DND-41 (cell line): Measurements from ENCODE around the gene GADD45GIP1.

Experiments
- ATAC-seq: fragments of 200-7000 bp; cut with Tn5 transposase; 3 replicates; pipeline ENCODE4 v1.9.1; 2021; ENCODE audit warnings: low read depth; ENCODE audit not compliant: insufficient read depth
- DNase-seq: peaks from one replicate; pipeline ENCODE4 v3.0.0-alpha.2; 2020
- H2AFZ ChIP-seq: 2 replicates; pipeline ENCODE4 v1.6.0; 2012; ENCODE audit warnings: low read depth, low read length
- H3K27ac ChIP-seq: 2 replicates; pipeline ENCODE4 v1.5.1; 2012; ENCODE audit warnings: low read length, inconsistent platforms
- H3K27me3 ChIP-seq: fragments of 200-600 bp; sonication (generic); 2 replicates; pipeline ENCODE4 v1.6.0; 2012; ENCODE audit warnings: low read length, mild to moderate bottlenecking, inconsistent platforms; ENCODE audit not compliant: insufficient read depth, poor library complexity
- H3K36me3 ChIP-seq: 2 replicates; pipeline ENCODE4 v1.5.1; 2012; ENCODE audit warnings: low read length, inconsistent platforms; ENCODE audit not compliant: insufficient read depth
- H3K4me1 ChIP-seq: 2 replicates; pipeline ENCODE4 v1.5.1; 2012; ENCODE audit warnings: mild to moderate bottlenecking, low read length; ENCODE audit not compliant: insufficient read depth
- H3K4me2 ChIP-seq: 2 replicates; pipeline ENCODE4 v1.6.0; 2012; ENCODE audit warnings: mild to moderate bottlenecking, moderate library complexity, low read length, inconsistent platforms; ENCODE audit not compliant: insufficient read depth
- H3K4me3 ChIP-seq, 2 experiments: fragments of 200-600 bp in 1 of 2; shearing (Covaris generic) in 1 of 2; 2 replicates each; pipeline ENCODE4 v1.5.1; 2012 to 2016; ENCODE audit warnings: inconsistent platforms in 2 of 2, low read length in 2 of 2, mild to moderate bottlenecking in 2 of 2, low read depth in 1 of 2, moderate library complexity in 1 of 2
- H3K79me2 ChIP-seq: 2 replicates; pipeline ENCODE4 v1.6.0; 2012; ENCODE audit warnings: low read length, inconsistent platforms; ENCODE audit not compliant: insufficient read depth
- H3K9ac ChIP-seq: 2 replicates; pipeline ENCODE4 v1.6.0; 2012; ENCODE audit warnings: low read depth, mild to moderate bottlenecking, inconsistent platforms, low read length, moderate library complexity
- H3K9me3 ChIP-seq: 2 replicates; pipeline ENCODE4 v1.5.1; 2012; ENCODE audit warnings: low read length, moderate library complexity, mild to moderate bottlenecking, inconsistent platforms; ENCODE audit not compliant: insufficient read depth, severe bottlenecking
- H4K20me1 ChIP-seq: 2 replicates; pipeline ENCODE4 v1.6.0; 2012; ENCODE audit warnings: low read length; ENCODE audit not compliant: insufficient read depth
- CTCF ChIP-seq: IDR thresholded peaks from 2 replicates; pipeline ENCODE4 v1.5.1; 2012; ENCODE audit warnings: borderline replicate concordance, low read length, moderate library complexity, mild to moderate bottlenecking; ENCODE audit not compliant: poor library complexity, severe bottlenecking; ENCODE audit errors: extremely low read depth
- EZH2 ChIP-seq: IDR thresholded peaks from 3 replicates; pipeline ENCODE4 v1.6.1; 2012; ENCODE audit warnings: borderline replicate concordance, low read depth, mild to moderate bottlenecking, moderate library complexity, low read length, inconsistent platforms; ENCODE audit not compliant: severe bottlenecking

GADD45GIP1 gene

GRCh38 chr19:12946731-12947496, 10.1 kb downstream of the GADD45GIP1 start:
- H3K9me3 ChIP-seq = no peaks in the 10 kb centered on the region
- H3K9ac ChIP-seq = peak overlapping the region; percentile 67
- TF ChIP-seq CTCF = no peak
- no peak for TF ChIP-seq EZH2
- H3K27me3 ChIP-seq = no peaks in the 10 kb centered on the region
- peak overlapping the region; percentile 80 for H3K4me2 ChIP-seq
- ATAC-seq (no peak), DNase-seq (no peak)
- peaks cover 41% of the 10 kb centered on the region; the same call in 1 of the 2 replicates for H4K20me1 ChIP-seq
- peak overlapping the region; percentile 84 for H3K27ac ChIP-seq
- peak overlapping the region; percentile 50 to 69; a peak in 3 of 4 replicates for H3K4me3 ChIP-seq
- H3K36me3 ChIP-seq = peaks cover 85% of the 10 kb centered on the region
- no peak overlapping the region for H2AFZ ChIP-seq
- peaks cover 55% of the 10 kb centered on the region for H3K4me1 ChIP-seq
- H3K79me2 ChIP-seq = peaks cover 72% of the 10 kb centered on the region

- peaks cover 44% of the 10 kb centered on the region; the same call in 1 of the 2 replicates for H4K20me1 ChIP-seq
- H2AFZ ChIP-seq = no peak overlapping the region
- H3K36me3 ChIP-seq = peaks cover 87% of the 10 kb centered on the region
- H3K4me3 ChIP-seq = peak overlapping the region; percentile 50 to 69; a peak in 3 of 4 replicates
- peaks cover 76% of the 10 kb centered on the region for H3K79me2 ChIP-seq
- H3K9ac ChIP-seq = peak overlapping the region; percentile 67
- peak; percentile 69 for DNase-seq
- H3K4me1 ChIP-seq = peaks cover 62% of the 10 kb centered on the region
- H3K4me2 ChIP-seq = peak overlapping the region; percentile 80
- no peak for TF ChIP-seq EZH2
- TF ChIP-seq CTCF = no peak
- H3K27me3 ChIP-seq = no peaks in the 10 kb centered on the region
- H3K9me3 ChIP-seq = no peaks in the 10 kb centered on the region
- H3K27ac ChIP-seq = peak overlapping the region; percentile 84
- peak; percentile 69 for ATAC-seq
Observed at GRCh38 chr19:12946092-12946721, 10.8 kb downstream of the GADD45GIP1 start.

GRCh38 chr19:12945479-12946091, 11.4 kb downstream of the GADD45GIP1 start, which contains the start of gene RAD23A:
Gene RAD23A, plus strand, starts transcription at chr19:12945862. Its CDS starts 87 bp downstream, at chr19:12945949.
- Histone ChIP-seq H3K4me2 (peak within 1 kb of the TSS; percentile 80), H3K27me3 (no peaks in the 10 kb centered on the region), H3K36me3 (peaks cover 87% of the 10 kb centered on the region), H2AFZ (peak within 1 kb of the TSS; percentile 57), H3K4me3 (peak within 1 kb of the TSS; percentile 50 to 69; a peak in 3 of 4 replicates), H3K4me1 (peaks cover 68% of the 10 kb centered on the region), H3K27ac (peak within 1 kb of the TSS; percentile 84), H3K9me3 (no peaks in the 10 kb centered on the region), H3K79me2 (peaks cover 76% of the 10 kb centered on the region), H3K9ac (peak within 1 kb of the TSS; percentile 67), H4K20me1 (peaks cover 50% of the 10 kb centered on the region)
- TF ChIP-seq EZH2 = no peak
- TF ChIP-seq CTCF = no peak
- peak; percentile 97 for DNase-seq
- ATAC-seq = peak; percentile 82
